DMS114 treated with DMSO at 0.1 percent for 48 hours (cell line): ENCODE data around the gene RGS11.
"Not testable (repeated sequence)": the region's sequence is repeated elsewhere in the genome, so short reads cannot be mapped to it uniquely, and the experiment has no call there.

Experiments
- DNase-seq: peaks from one replicate; lab custom pipeline; 2025; ENCODE audit not compliant: unreplicated experiment; lab: John Stamatoyannopoulos, UW

RGS11 gene

DNA sequence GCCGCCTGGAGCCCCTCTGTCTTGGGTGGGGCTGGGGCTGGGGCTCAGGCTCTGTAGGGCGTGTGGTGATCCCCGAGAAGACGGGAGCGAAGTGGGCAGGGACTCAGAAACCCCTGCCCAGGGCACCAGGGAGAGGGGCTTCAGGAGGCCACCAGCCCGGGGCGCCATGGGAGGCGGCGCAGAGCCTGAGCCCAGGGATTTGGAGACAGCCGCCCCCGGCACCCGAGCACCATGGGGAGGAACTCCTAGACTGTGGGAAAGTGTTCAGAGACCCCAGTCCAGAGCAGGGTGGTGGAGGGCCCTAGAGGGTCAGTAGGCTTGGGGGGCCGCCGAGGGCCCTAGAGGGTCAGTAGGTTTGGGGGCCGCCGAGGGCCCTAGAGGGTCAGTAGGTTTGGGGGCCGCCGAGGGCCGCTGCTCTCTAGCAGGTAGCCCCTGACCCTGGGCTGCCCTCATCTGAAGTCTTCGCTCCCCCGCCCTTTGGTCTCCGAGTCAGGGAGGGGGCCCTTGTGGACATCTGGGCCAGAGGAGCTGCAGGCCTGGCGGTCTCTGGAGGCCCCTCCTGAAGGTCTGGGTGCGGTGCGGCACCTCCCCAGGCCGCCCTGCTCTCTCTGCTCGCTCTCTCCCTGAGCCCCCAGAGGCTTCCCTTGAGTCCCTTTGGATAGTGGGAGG lies 5.4 kb upstream of the RGS11 start:
- no peak for DNase-seq

- DNase-seq: no peak
Observed at GRCh38 chr16:280552-280951, 4.8 kb upstream of the RGS11 start, which contains the start of gene ARHGDIG. ARHGDIG (plus strand) TSS chr16:280591; CDS start chr16:280681, 90 bp downstream.

GRCh38 chr16:280005-280460 lies 4.3 kb upstream of the RGS11 start:
- DNase-seq: no peak

GRCh38 chr16:279531-279930 lies 3.8 kb upstream of the RGS11 start:
- no peak for DNase-seq

DNA sequence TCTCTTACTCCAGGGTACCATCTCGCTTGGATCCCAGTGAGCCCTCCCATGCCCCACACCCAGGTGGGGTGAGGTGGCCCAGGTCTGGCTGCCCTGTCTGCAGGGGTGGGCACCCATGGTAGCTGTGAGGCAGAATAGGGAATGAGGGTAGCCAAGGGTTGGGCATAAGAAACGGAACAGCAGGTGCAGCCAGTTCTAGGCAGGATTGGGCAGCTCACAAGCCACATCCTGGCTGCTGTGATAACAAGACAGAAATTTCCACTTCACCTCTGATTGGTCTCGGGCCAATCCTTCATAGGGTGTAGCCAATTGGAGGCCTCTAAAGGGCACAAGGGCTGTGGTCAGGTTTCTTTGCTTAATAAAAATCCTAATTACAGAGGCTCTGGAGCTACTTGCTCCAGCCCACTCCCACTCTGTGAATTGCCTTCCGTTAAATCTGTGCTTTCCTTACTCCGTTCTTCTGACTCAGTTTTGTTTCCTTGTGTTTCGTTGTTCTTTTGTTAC lies 3.2 kb upstream of the RGS11 start:
- no peak for DNase-seq

DNA sequence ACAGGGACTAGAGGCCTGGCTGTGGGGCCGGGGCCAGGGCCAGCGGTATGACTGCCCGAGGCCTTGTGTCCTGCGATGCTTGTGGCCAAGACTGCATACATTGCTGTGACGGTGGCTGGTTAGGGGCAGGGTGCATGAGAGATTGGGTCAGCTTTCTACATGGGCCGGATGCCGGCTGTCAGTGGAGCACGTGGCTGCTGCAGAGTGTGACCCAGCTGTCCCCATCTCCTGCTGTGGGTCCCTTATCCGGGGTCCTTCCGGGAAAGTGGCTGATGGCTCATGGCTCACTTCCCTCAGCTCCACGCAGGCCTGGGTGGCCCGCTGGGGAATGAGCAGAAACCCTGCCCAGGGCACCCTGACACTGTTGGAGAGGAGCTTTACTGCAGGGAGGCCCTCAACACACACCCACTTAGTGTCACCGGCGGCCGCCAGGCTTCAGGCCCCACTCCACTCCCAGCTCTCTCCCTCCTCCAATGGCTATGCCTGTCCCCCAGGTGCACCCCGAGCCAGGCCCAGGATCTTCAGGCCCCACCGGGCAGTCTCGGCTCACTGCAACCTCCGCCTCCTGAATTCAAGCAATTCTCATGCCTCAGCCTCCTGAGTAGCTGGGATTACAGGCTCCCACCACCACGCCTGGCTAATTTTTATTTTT lies 808 bp upstream of the RGS11 start:
- no peak for DNase-seq

DNA sequence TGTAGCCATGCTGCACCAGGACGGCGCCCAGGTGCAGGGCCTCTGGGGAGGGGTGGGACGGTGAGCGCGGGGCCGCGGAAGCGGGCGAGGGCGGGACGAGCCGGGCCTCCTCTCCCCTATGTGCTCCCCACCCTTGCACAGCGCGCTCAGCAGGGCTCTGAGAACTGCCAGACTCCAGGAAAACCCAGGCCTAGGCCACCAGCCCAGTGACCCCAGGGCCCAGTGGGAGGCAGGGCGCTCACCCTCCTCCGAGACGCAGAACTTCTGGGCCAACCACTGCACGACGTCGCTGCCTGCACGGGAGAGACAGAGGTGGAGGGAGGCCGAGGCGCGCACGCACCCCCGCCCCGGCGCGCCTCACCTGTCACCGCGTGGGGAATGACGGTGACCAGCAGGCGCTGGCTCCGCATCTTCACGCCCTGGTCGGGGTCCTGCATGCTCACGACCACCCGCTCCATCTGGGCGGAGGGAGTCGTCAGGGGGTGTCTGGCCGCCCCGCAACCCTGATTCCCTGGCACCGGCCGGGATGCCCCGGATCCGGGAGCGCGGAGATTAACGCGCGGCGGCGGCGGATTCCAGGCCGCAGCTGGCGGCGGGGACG lies 603 bp downstream of the RGS11 start:
- DNase-seq: no peak

DNA sequence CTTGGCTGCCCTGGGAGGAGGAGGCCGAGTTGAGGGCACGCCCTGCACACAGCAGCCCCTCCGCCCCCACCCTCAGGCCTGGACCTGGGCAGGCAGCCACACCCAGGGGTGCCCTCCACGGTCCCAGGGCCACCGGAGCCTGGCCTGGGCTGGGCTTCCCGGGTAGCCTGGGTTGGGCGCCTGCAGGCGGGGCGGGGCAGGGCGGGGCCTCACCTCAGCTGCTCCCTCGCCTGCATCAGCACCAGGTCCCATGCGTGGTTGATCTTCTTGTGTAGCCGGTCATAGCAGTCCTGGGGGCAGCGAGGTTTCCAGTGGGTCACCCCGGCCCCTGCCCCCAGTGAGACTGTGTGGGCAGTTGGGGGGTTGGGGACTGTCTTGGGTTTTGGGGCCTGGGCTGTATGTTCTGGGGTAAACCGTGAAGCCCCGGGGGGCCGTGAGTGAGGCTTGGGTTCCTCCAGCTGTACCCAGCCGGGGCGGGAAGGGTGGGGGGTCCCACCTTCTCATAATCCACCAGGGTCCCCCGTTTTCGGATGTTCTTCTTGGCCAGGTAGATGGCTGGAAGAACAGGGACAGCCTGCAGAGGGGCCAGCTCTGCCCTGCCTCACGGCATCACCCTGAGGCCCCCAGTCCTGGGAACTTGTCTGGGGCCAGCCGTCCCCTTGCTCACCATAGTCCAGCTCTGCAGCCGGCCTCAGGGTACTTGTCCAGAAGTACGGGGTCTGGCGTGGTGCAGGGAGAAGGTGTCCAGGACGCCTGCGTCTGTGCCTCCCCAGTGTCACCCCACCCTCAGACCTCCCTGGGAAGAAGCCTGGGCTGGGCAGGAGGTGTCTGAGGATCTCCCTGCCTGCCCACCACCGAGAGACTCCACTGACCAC lies 2.0 kb downstream of the RGS11 start:
- no peak for DNase-seq

GRCh38 chr16:272633-273546 lies 2.9 kb downstream of the RGS11 start:
- DNase-seq: no peak

DNA sequence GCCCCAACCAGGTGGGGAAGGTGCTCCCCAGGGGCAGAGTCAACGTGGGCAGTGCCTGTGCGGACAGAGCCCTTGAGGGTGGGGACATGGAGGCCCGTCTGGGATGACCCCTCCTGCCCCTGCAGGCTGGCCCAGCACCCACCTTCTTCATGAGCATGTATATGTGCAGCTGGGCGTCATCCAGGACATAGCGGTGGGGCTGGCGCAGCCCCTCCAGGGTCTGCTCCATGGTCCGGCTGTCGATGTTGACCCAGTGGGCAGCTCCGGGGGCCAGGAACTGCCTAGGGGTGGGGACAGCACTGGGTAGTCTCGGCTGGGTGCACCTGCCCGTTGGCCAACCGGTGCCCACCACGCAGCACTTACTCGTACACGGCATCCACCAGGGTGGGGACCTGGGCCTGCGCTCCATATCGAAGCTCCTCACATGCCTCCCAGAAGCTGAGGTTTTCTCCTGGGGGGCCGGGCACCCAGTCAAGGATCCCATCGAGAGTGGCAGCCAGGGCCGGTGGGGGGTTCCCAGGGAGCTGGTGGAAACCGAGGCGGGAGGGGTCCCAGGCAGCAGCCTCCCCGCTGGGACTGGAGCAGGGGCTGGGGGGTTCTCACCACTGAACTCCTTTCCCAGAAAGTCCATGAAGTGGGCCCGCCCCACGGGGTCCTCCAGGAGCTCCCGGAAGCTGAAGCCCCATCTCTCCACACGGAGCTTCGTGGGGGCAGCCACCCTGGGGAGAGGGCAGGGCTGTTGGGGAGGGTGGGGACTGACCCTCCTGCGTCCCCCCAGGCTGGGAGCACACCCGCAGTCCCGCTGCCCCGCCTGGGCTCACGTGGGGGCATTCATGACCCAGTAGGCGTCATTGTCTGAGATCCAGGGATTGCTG lies 5.1 kb downstream of the RGS11 start:
- no peak for DNase-seq

DNA sequence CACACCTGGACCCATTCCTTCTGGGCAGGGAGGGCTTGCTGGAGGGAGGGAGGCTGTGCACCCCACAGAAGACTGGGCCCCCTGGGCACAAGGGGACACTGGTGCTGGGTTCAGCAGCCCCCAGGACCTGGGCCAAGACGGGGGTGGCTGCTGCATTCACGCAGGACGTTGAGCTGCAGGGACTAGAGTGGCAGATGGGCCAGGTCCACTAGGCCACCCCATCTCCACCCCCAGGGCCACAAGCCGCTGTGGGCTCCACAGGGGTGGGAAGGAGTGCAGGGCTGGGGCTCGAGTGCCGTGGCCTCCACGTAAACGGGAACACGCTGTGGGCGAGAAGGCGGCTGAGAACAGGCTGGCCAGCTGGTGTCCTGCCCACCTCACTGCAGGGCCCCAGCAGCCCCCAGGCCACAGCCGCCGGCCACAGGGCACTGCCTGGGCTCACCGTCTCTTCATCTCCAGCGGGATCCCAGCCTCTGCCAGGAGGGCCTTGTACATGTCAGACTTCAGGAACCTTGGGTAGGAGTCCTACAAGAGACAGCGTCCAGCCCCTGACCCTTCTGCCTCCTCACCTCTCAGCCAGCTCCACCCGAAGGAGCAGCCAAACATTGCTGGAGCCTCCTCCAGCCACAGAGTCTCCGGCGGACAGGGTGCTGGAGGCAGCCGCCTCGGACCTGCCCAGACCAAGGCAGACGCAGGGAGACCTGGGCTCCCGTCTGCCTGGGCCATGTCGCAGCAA lies 6.5 kb downstream of the RGS11 start:
- no peak for DNase-seq

- no peak for DNase-seq
Observed at GRCh38 chr16:268141-269053, 7.3 kb downstream of the RGS11 start.

DNA sequence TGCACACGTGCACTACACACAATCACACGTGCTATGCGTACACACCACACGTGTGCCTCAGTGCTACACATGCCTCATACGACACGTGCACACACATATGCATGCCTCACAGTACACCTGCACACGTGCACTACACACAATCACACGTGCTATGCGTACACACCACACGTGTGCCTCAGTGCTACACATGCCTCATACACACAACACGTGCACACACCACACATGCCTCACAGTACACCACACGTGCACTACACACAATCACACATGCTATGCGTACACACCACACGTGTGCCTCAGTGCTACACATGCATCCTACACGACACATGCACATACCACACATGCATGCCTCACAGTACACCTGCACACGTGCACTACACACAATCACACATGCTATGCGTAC lies 8.2 kb downstream of the RGS11 start:
- not testable (repeated sequence) for DNase-seq

- no peak for DNase-seq
Observed at GRCh38 chr16:266258-267164, 9.2 kb downstream of the RGS11 start.

GRCh38 chr16:265711-266110 lies 10.0 kb downstream of the RGS11 start:
- DNase-seq: no peak

DNA sequence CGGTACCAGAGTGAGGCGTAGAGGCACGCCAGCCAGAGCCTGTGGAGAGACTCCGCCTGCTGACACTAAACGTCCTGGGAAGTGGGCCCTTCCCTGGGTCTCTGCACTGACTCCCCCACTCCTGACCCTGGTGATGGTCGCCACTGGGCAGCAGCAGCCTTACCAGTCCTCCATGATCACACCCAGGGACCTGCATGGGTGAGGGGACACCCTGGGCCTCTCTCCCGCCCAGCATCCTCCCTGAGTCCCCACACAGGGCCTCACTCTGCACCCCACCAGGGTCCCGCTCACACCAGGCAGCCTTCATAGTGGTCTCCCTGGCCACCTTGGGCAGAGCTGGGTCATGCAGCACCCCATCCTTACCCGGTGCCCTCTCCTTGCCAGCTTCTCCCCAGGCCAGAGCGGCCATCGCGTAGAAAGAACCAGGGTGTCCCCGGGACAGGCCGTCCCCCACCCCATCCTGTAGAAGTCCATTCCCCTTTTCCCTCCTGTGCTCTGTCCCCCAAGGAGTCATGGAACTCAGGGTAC lies 10.7 kb downstream of the RGS11 start:
- DNase-seq: no peak
